HG03025 (cell line): ENCODE results near the gene CAP1.
"Not testable (repeated sequence)": the region's sequence is repeated elsewhere in the genome, so short reads cannot be mapped to it uniquely, and the experiment has no call there.

Experiments used
- ATAC-seq: cut with Tn5 transposase; IDR thresholded peaks from one replicate; pipeline ENCODE4 v1.9.1; 2021; ENCODE audit warnings: mild to moderate bottlenecking, moderate library complexity; ENCODE audit not compliant: unreplicated experiment, low FRiP score

CAP1 gene

GRCh38 chr1:40057310-40058030 lies 16.9 kb downstream of the CAP1 start:
- ATAC-seq: no peak

GRCh38 chr1:40058097-40058452 lies 17.5 kb downstream of the CAP1 start:
- ATAC-seq: no peak

GRCh38 chr1:40058453-40059337 lies 18.2 kb downstream of the CAP1 start:
- no peak for ATAC-seq

GRCh38 chr1:40059338-40059959 lies 18.9 kb downstream of the CAP1 start:
- ATAC-seq: no peak

- ATAC-seq: no peak
These were observed 19.6 kb downstream of the CAP1 start for GRCh38 chr1:40059960-40060750.

- no peak for ATAC-seq
These were observed 24.4 kb downstream of the CAP1 start for GRCh38 chr1:40064797-40065499.

GRCh38 chr1:40067023-40067422 lies 26.5 kb downstream of the CAP1 start:
- no peak for ATAC-seq

- ATAC-seq: no peak
These were observed 27.3 kb downstream of the CAP1 start for GRCh38 chr1:40067851-40068250.

GRCh38 chr1:40072142-40072541 lies 31.6 kb downstream of the CAP1 start:
- ATAC-seq: no peak

- ATAC-seq: no peak
These were observed 32.5 kb downstream of the CAP1 start for GRCh38 chr1:40073062-40073461.

- no peak for ATAC-seq
These were observed 34.7 kb downstream of the CAP1 start for GRCh38 chr1:40075266-40075665.

- no peak for ATAC-seq
These were observed 36.4 kb downstream of the CAP1 start for GRCh38 chr1:40076895-40077312.

- ATAC-seq: no peak
These were observed 38.2 kb downstream of the CAP1 start for GRCh38 chr1:40078512-40079333.

- ATAC-seq: no peak
These were observed 39.4 kb downstream of the CAP1 start for GRCh38 chr1:40079774-40080400.

GRCh38 chr1:40081871-40082270 lies 41.3 kb downstream of the CAP1 start:
- ATAC-seq: no peak

- ATAC-seq: not testable (repeated sequence)
These were observed 44.2 kb downstream of the CAP1 start for GRCh38 chr1:40084750-40085149.

GRCh38 chr1:40090652-40091355 lies 50.3 kb downstream of the CAP1 start:
- ATAC-seq: no peak

- no peak for ATAC-seq
These were observed 51.7 kb downstream of the CAP1 start for GRCh38 chr1:40092241-40092640.
